ENCODE data around the gene COL3A1. TPM values are rescaled to one million over a fixed set of nuclear protein-coding genes. Genes with fewer than 3 reads are reported as not detected.

The COL3A1 gene
- total and polyA plus RNA-seq, 2 of the 13 experiments (the other 11 are each of a cell fraction or from before 2014, with no cell fraction given), result 0.04 TPM; not detected in 1

DNA sequence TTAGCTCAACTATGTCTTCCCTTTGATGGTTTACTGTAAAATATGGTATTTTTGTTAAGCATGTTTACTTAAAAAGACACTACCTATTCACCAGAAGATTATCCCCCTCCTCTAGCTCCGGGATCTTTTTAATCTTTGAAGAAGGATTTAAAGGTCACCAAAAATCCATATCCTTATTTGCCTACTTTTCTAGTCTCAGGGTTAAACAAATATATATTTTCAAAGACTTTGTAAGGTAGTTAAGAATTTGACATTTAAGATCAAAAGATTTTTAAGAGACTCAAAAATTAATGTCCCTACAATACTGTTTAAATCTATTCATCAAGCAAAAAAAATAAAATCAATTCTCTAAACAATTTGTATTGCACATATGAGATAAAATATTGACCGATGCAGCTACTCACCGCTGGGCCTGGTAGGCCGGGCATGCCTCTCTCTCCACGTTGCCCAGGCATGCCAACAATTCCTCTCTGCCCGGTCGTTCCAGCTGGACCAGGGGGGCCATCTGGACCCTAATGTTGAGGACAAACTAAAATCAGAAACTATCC is 76.1 kb downstream of the COL3A1 start (continued):
- TF ChIP-seq, protein P1, sequence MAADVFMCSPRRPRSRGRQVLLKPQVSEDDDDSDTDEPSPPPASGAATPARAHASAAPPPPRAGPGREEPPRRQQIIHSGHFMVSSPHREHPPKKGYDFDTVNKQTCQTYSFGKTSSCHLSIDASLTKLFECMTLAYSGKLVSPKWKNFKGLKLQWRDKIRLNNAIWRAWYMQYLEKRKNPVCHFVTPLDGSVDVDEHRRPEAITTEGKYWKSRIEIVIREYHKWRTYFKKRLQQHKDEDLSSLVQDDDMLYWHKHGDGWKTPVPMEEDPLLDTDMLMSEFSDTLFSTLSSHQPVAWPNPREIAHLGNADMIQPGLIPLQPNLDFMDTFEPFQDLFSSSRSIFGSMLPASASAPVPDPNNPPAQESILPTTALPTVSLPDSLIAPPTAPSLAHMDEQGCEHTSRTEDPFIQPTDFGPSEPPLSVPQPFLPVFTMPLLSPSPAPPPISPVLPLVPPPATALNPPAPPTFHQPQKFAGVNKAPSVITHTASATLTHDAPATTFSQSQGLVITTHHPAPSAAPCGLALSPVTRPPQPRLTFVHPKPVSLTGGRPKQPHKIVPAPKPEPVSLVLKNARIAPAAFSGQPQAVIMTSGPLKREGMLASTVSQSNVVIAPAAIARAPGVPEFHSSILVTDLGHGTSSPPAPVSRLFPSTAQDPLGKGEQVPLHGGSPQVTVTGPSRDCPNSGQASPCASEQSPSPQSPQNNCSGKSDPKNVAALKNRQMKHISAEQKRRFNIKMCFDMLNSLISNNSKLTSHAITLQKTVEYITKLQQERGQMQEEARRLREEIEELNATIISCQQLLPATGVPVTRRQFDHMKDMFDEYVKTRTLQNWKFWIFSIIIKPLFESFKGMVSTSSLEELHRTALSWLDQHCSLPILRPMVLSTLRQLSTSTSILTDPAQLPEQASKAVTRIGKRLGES (CRISPR knock-in tag; IDR thresholded peaks at IDR 0.05; ENCODE audit: borderline replicate concordance), result 0 out of 2 replicates have a peak, but pooled peaks have one; percentile 60
- TF ChIP-seq RNF2 (conservative IDR thresholded peaks at IDR 0.05; ENCODE audit: low read depth), result no peak
- peak; percentile 100 for TF ChIP-seq NR2F2 (IDR thresholded peaks at IDR 0.05; ENCODE audit: borderline replicate concordance, low read depth)
- TF ChIP-seq, protein P2, sequence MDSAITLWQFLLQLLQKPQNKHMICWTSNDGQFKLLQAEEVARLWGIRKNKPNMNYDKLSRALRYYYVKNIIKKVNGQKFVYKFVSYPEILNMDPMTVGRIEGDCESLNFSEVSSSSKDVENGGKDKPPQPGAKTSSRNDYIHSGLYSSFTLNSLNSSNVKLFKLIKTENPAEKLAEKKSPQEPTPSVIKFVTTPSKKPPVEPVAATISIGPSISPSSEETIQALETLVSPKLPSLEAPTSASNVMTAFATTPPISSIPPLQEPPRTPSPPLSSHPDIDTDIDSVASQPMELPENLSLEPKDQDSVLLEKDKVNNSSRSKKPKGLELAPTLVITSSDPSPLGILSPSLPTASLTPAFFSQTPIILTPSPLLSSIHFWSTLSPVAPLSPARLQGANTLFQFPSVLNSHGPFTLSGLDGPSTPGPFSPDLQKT (CRISPR knock-in tag; IDR thresholded peaks at IDR 0.05; ENCODE audit: borderline replicate concordance), result no peak
- no peak for TF ChIP-seq MBNL3 (CRISPR knock-in tag; conservative IDR thresholded peaks at IDR 0.05)
- TF ChIP-seq TIGD3 (CRISPR knock-in tag; IDR thresholded peaks at IDR 0.05; ENCODE audit: borderline replicate concordance), result no peak
- TF ChIP-seq AGO1 (IDR thresholded peaks at IDR 0.05; ENCODE audit: low read depth, low read length, poor library complexity, severe bottlenecking), result no peak
- TF ChIP-seq RFXAP (CRISPR knock-in tag; IDR thresholded peaks at IDR 0.05; ENCODE audit: borderline replicate concordance), result no peak
- TF ChIP-seq, protein P3, sequence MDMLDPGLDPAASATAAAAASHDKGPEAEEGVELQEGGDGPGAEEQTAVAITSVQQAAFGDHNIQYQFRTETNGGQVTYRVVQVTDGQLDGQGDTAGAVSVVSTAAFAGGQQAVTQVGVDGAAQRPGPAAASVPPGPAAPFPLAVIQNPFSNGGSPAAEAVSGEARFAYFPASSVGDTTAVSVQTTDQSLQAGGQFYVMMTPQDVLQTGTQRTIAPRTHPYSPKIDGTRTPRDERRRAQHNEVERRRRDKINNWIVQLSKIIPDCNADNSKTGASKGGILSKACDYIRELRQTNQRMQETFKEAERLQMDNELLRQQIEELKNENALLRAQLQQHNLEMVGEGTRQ (IDR thresholded peaks at IDR 0.05; ENCODE audit: low read depth, low read length), result no peak
- TF ChIP-seq, protein P3 (CRISPR knock-in tag; IDR thresholded peaks at IDR 0.05; ENCODE audit: borderline replicate concordance), result no peak
- TF ChIP-seq NONO (IDR thresholded peaks at IDR 0.05), result no peak
- 0 out of 2 replicates have a peak, but pooled peaks have one; percentile 58 for TF ChIP-seq NONO (CRISPR knock-in tag; conservative IDR thresholded peaks at IDR 0.05)
- TF ChIP-seq ZNF101 (CRISPR knock-in tag; IDR thresholded peaks at IDR 0.05; ENCODE audit: borderline replicate concordance, low read depth), result no peak
- TF ChIP-seq, protein P4, sequence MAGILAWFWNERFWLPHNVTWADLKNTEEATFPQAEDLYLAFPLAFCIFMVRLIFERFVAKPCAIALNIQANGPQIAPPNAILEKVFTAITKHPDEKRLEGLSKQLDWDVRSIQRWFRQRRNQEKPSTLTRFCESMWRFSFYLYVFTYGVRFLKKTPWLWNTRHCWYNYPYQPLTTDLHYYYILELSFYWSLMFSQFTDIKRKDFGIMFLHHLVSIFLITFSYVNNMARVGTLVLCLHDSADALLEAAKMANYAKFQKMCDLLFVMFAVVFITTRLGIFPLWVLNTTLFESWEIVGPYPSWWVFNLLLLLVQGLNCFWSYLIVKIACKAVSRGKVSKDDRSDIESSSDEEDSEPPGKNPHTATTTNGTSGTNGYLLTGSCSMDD (CRISPR knock-in tag; IDR thresholded peaks at IDR 0.05), result no peak
- TF ChIP-seq HCFC1 (IDR thresholded peaks at IDR 0.05; ENCODE audit: low read depth, low read length), result no peak
- TF ChIP-seq NFKB2 (CRISPR knock-in tag; IDR thresholded peaks at IDR 0.05; ENCODE audit: borderline replicate concordance), result no peak
- no peak for TF ChIP-seq ZNF30 (CRISPR knock-in tag; IDR thresholded peaks at IDR 0.05)
- no peak for TF ChIP-seq NFATC3 (CRISPR knock-in tag; IDR thresholded peaks at IDR 0.05)
- TF ChIP-seq SSRP1 (CRISPR knock-in tag; IDR thresholded peaks at IDR 0.05), result no peak
- no peak for TF ChIP-seq NCOA5 (CRISPR knock-in tag; IDR thresholded peaks at IDR 0.05)
- TF ChIP-seq CCDC6 (CRISPR knock-in tag; IDR thresholded peaks at IDR 0.05), result peak; percentile 45; the same call in 1 of the 2 replicates
- TF ChIP-seq BRD4 (CRISPR knock-in tag; IDR thresholded peaks at IDR 0.05), result no peak
